ENCODE measurements around the gene HIVEP3.
"Not testable (repeated sequence)": the region's sequence is repeated elsewhere in the genome, so short reads cannot be mapped to it uniquely, and the experiment has no call there.

The HIVEP3 gene

GRCh38 chr1:41941381-41941780, 22.7 kb upstream of the HIVEP3 start:
- H3K9me3 Mint-ChIP-seq = peaks cover 9% of the 10 kb centered on the region
- intact Hi-C loops (cut with micrococcal nuclease) = no loop called here
- H3K27me3 Mint-ChIP-seq = no peaks in the 10 kb centered on the region
- peaks cover 14% of the 10 kb centered on the region for H3K4me1 Mint-ChIP-seq (ENCODE audit: low read depth)
- no peaks in the 10 kb centered on the region for H3K36me3 Mint-ChIP-seq (ENCODE audit: low read depth)
- no peak overlapping the region for H3K27ac Mint-ChIP-seq
- no peak overlapping the region for H3K4me3 Mint-ChIP-seq

GRCh38 chr1:41939194-41939593, 20.5 kb upstream of the HIVEP3 start:
- H3K9me3 Mint-ChIP-seq = peaks cover 9% of the 10 kb centered on the region
- intact Hi-C loops (cut with micrococcal nuclease) = no loop called here
- no peak overlapping the region for H3K4me3 Mint-ChIP-seq
- H3K36me3 Mint-ChIP-seq (ENCODE audit: low read depth) = no peaks in the 10 kb centered on the region
- peaks cover 14% of the 10 kb centered on the region for H3K4me1 Mint-ChIP-seq (ENCODE audit: low read depth)
- no peak overlapping the region for H3K27ac Mint-ChIP-seq
- H3K27me3 Mint-ChIP-seq = no peaks in the 10 kb centered on the region

GRCh38 chr1:41936107-41936506, 17.4 kb upstream of the HIVEP3 start:
- H3K36me3 Mint-ChIP-seq (ENCODE audit: low read depth) = no peaks in the 10 kb centered on the region
- H3K4me3 Mint-ChIP-seq = no peak overlapping the region
- H3K27ac Mint-ChIP-seq = no peak overlapping the region
- H3K4me1 Mint-ChIP-seq (ENCODE audit: low read depth) = peaks cover 9% of the 10 kb centered on the region
- H3K9me3 Mint-ChIP-seq = no peaks in the 10 kb centered on the region
- intact Hi-C loops (cut with micrococcal nuclease) = no loop called here
- peaks cover 4% of the 10 kb centered on the region for H3K27me3 Mint-ChIP-seq

GRCh38 chr1:41935226-41935625, 16.5 kb upstream of the HIVEP3 start:
- no peak overlapping the region for H3K27ac Mint-ChIP-seq
- no peaks in the 10 kb centered on the region for H3K36me3 Mint-ChIP-seq (ENCODE audit: low read depth)
- H3K4me3 Mint-ChIP-seq = no peak overlapping the region
- intact Hi-C loops (cut with micrococcal nuclease) = no loop called here
- H3K4me1 Mint-ChIP-seq (ENCODE audit: low read depth) = no peaks in the 10 kb centered on the region
- H3K27me3 Mint-ChIP-seq = peaks cover 4% of the 10 kb centered on the region
- no peaks in the 10 kb centered on the region for H3K9me3 Mint-ChIP-seq

- Mint-ChIP-seq H3K27ac (no peak overlapping the region), H3K27me3 (peaks cover 8% of the 10 kb centered on the region), H3K4me1 (ENCODE audit: low read depth) (no peaks in the 10 kb centered on the region), H3K4me3 (no peak overlapping the region), H3K36me3 (ENCODE audit: low read depth) (no peaks in the 10 kb centered on the region), H3K9me3 (no peaks in the 10 kb centered on the region)
- intact Hi-C loops (cut with micrococcal nuclease) = no loop called here
These were observed 14.4 kb upstream of the HIVEP3 start for GRCh38 chr1:41933106-41933505.

GRCh38 chr1:41931578-41931977, 12.9 kb upstream of the HIVEP3 start:
- intact Hi-C loops (cut with micrococcal nuclease) = no loop called here
- Mint-ChIP-seq H3K4me3 (no peak overlapping the region), H3K4me1 (ENCODE audit: low read depth) (no peaks in the 10 kb centered on the region), H3K27me3 (peaks cover 8% of the 10 kb centered on the region), H3K9me3 (no peaks in the 10 kb centered on the region), H3K27ac (no peak overlapping the region), H3K36me3 (ENCODE audit: low read depth) (no peaks in the 10 kb centered on the region)

GRCh38 chr1:41927118-41927517, 8.4 kb upstream of the HIVEP3 start:
- Mint-ChIP-seq H3K36me3 (ENCODE audit: low read depth) (no peaks in the 10 kb centered on the region), H3K4me3 (no peak overlapping the region), H3K4me1 (ENCODE audit: low read depth) (no peaks in the 10 kb centered on the region), H3K27ac (no peak overlapping the region), H3K27me3 (peaks cover 4% of the 10 kb centered on the region), H3K9me3 (no peaks in the 10 kb centered on the region)
- intact Hi-C loops (cut with micrococcal nuclease) = no loop called here

GRCh38 chr1:41925712-41926111, 7.0 kb upstream of the HIVEP3 start:
- no peaks in the 10 kb centered on the region for H3K4me1 Mint-ChIP-seq (ENCODE audit: low read depth)
- no peak overlapping the region for H3K4me3 Mint-ChIP-seq
- peaks cover 14% of the 10 kb centered on the region for H3K27me3 Mint-ChIP-seq
- intact Hi-C loops (cut with micrococcal nuclease) = no loop called here
- H3K36me3 Mint-ChIP-seq (ENCODE audit: low read depth) = no peaks in the 10 kb centered on the region
- H3K9me3 Mint-ChIP-seq = peaks cover 9% of the 10 kb centered on the region
- H3K27ac Mint-ChIP-seq = no peak overlapping the region

- H3K4me3 Mint-ChIP-seq = no peak overlapping the region
- H3K9me3 Mint-ChIP-seq = peaks cover 9% of the 10 kb centered on the region
- intact Hi-C loops (cut with micrococcal nuclease) = no loop called here
- no peaks in the 10 kb centered on the region for H3K36me3 Mint-ChIP-seq (ENCODE audit: low read depth)
- H3K27me3 Mint-ChIP-seq = peaks cover 19% of the 10 kb centered on the region
- peaks cover 4% of the 10 kb centered on the region for H3K4me1 Mint-ChIP-seq (ENCODE audit: low read depth)
- no peak overlapping the region for H3K27ac Mint-ChIP-seq
These were observed 6.2 kb upstream of the HIVEP3 start for GRCh38 chr1:41924911-41925310.

- H3K9me3 Mint-ChIP-seq; intact Hi-C loops (cut with micrococcal nuclease); H3K4me3 Mint-ChIP-seq; H3K36me3 Mint-ChIP-seq (ENCODE audit: low read depth); H3K27ac Mint-ChIP-seq: not testable (repeated sequence)
- Mint-ChIP-seq H3K4me1 (ENCODE audit: low read depth) (peaks cover 21% of the 10 kb centered on the region), H3K27me3 (peaks cover 48% of the 10 kb centered on the region)
These were observed 2.5 kb upstream of the HIVEP3 start for GRCh38 chr1:41921271-41921670.

GRCh38 chr1:41920658-41921057, 1.9 kb upstream of the HIVEP3 start:
- H3K4me3 Mint-ChIP-seq = no peak overlapping the region
- no peak overlapping the region for H3K27ac Mint-ChIP-seq
- no peaks in the 10 kb centered on the region for H3K36me3 Mint-ChIP-seq (ENCODE audit: low read depth)
- peaks cover 9% of the 10 kb centered on the region for H3K9me3 Mint-ChIP-seq
- peaks cover 54% of the 10 kb centered on the region for H3K27me3 Mint-ChIP-seq
- intact Hi-C loops (cut with micrococcal nuclease) = no loop called here
- H3K4me1 Mint-ChIP-seq (ENCODE audit: low read depth) = peaks cover 21% of the 10 kb centered on the region

GRCh38 chr1:41919764-41920397, 1.2 kb upstream of the HIVEP3 start:
- H3K4me1 Mint-ChIP-seq (ENCODE audit: low read depth) = peaks cover 21% of the 10 kb centered on the region
- no peak overlapping the region for H3K27ac Mint-ChIP-seq
- H3K36me3 Mint-ChIP-seq (ENCODE audit: low read depth) = no peaks in the 10 kb centered on the region
- intact Hi-C loops (cut with micrococcal nuclease) = no loop called here
- peaks cover 9% of the 10 kb centered on the region for H3K9me3 Mint-ChIP-seq
- peaks cover 54% of the 10 kb centered on the region for H3K27me3 Mint-ChIP-seq
- H3K4me3 Mint-ChIP-seq = no peak overlapping the region

- Mint-ChIP-seq H3K4me3 (no peak overlapping the region), H3K4me1 (ENCODE audit: low read depth) (peaks cover 21% of the 10 kb centered on the region), H3K36me3 (ENCODE audit: low read depth) (no peaks in the 10 kb centered on the region)
These were observed 409 bp upstream of the HIVEP3 start for GRCh38 chr1:41919131-41919530.

GRCh38 chr1:41917835-41918449, 780 bp downstream of the HIVEP3 start:
- Mint-ChIP-seq H3K27ac (no peak overlapping the region), H3K27me3 (peaks cover 54% of the 10 kb centered on the region), H3K36me3 (ENCODE audit: low read depth) (no peaks in the 10 kb centered on the region), H3K4me3 (peak overlapping the region; percentile 62), H3K9me3 (peaks cover 9% of the 10 kb centered on the region), H3K4me1 (ENCODE audit: low read depth) (peaks cover 21% of the 10 kb centered on the region)
- intact Hi-C loops (cut with micrococcal nuclease) = no loop called here

More at GRCh38 chr1:41919131-41919530, 409 bp upstream of the HIVEP3 start:
- Mint-ChIP-seq H3K27ac (no peak overlapping the region), H3K27me3 (peaks cover 54% of the 10 kb centered on the region), H3K9me3 (peaks cover 9% of the 10 kb centered on the region)
- intact Hi-C loops (cut with micrococcal nuclease) = no loop called here

- peaks cover 54% of the 10 kb centered on the region for H3K27me3 Mint-ChIP-seq
- intact Hi-C loops (cut with micrococcal nuclease) = no loop called here
- H3K27ac Mint-ChIP-seq = no peak overlapping the region
- H3K36me3 Mint-ChIP-seq (ENCODE audit: low read depth) = no peaks in the 10 kb centered on the region
- H3K4me3 Mint-ChIP-seq = no peak overlapping the region
- H3K9me3 Mint-ChIP-seq = peaks cover 9% of the 10 kb centered on the region
- peaks cover 21% of the 10 kb centered on the region for H3K4me1 Mint-ChIP-seq (ENCODE audit: low read depth)
These were observed 1.6 kb downstream of the HIVEP3 start for GRCh38 chr1:41917076-41917475.
